Osteoblast (primary cell): ENCODE measurements around the gene STARD7. TPM values are rescaled to one million over a fixed set of nuclear protein-coding genes. Genes with fewer than 3 reads are reported as not detected.

Experiments
- DNase-seq: peaks from one replicate; pipeline ENCODE4 v3.0.0; 2011; ENCODE audit warnings: low spot score, mixed read lengths; ENCODE audit not compliant: insufficient read length; ENCODE audit errors: missing footprints
- H2AFZ ChIP-seq: 2 replicates; pipeline ENCODE4 v1.6.0; 2011; ENCODE audit warnings: mild to moderate bottlenecking, low read length
- H3K27ac ChIP-seq: 2 replicates; pipeline ENCODE4 v1.5.1; 2011; ENCODE audit warnings: mild to moderate bottlenecking, low read depth, low read length, moderate library complexity
- H3K27me3 ChIP-seq: 2 replicates; pipeline ENCODE4 v1.6.0; 2012; ENCODE audit warnings: mild to moderate bottlenecking, control low read depth, inconsistent platforms, low read length, moderate library complexity; ENCODE audit not compliant: insufficient read depth
- H3K36me3 ChIP-seq: 2 replicates; pipeline ENCODE4 v1.5.1; 2011; ENCODE audit warnings: mild to moderate bottlenecking, low read length, control low read depth, moderate library complexity; ENCODE audit not compliant: insufficient read depth
- H3K4me1 ChIP-seq: 2 replicates; pipeline ENCODE4 v1.5.1; 2011; ENCODE audit warnings: mild to moderate bottlenecking, low read length, control low read depth, moderate library complexity; ENCODE audit not compliant: insufficient read depth
- H3K4me2 ChIP-seq: 2 replicates; pipeline ENCODE4 v1.6.0; 2011; ENCODE audit warnings: mild to moderate bottlenecking, low read length; ENCODE audit not compliant: insufficient read depth
- H3K4me3 ChIP-seq: fragments of 200-600 bp; sonication (generic); 3 replicates; pipeline ENCODE4 v1.5.1; 2012; ENCODE audit warnings: mild to moderate bottlenecking, low read length, inconsistent platforms; ENCODE audit not compliant: insufficient read depth
- H3K79me2 ChIP-seq: 2 replicates; pipeline ENCODE4 v1.6.0; 2012; ENCODE audit warnings: mild to moderate bottlenecking, low read length, control low read depth, inconsistent platforms; ENCODE audit not compliant: insufficient read depth
- H3K9me3 ChIP-seq: 2 replicates; pipeline ENCODE4 v1.5.1; 2011; ENCODE audit warnings: low read depth, low read length, control low read depth
- H4K20me1 ChIP-seq: 2 replicates; pipeline ENCODE4 v1.6.0; 2012; ENCODE audit warnings: mild to moderate bottlenecking, low read length, control low read depth; ENCODE audit not compliant: insufficient read depth
- CTCF ChIP-seq: IDR thresholded peaks from 2 replicates; pipeline ENCODE4 v1.5.1; 2011; ENCODE audit warnings: mild to moderate bottlenecking, low read depth, low read length, moderate library complexity; ENCODE audit errors: extremely low read depth
- total RNA-seq: library from RNA; depleted of rRNA; stranded (reverse); fragments of >200 nt; gene quantifications from 2 replicates; pipeline ENCODE4 v1.2.3, GENCODE V29; 2012

The STARD7 gene
- total RNA-seq, 1 donor, result 163 TPM

GRCh38 chr2:96157649-96158553, 50.7 kb downstream of the STARD7 start:
- Histone ChIP-seq H2AFZ (no peak overlapping the region), H3K36me3 (no peaks in the 10 kb centered on the region), H3K9me3 (no peaks in the 10 kb centered on the region), H3K4me2 (no peak overlapping the region), H3K27ac (no peak overlapping the region), H4K20me1 (no peaks in the 10 kb centered on the region), H3K4me1 (no peaks in the 10 kb centered on the region), H3K79me2 (no peaks in the 10 kb centered on the region), H3K4me3 (no peak overlapping the region), H3K27me3 (peaks cover 2% of the 10 kb centered on the region)
- peak; percentile 79 for DNase-seq
- TF ChIP-seq CTCF, result no peak

DNA sequence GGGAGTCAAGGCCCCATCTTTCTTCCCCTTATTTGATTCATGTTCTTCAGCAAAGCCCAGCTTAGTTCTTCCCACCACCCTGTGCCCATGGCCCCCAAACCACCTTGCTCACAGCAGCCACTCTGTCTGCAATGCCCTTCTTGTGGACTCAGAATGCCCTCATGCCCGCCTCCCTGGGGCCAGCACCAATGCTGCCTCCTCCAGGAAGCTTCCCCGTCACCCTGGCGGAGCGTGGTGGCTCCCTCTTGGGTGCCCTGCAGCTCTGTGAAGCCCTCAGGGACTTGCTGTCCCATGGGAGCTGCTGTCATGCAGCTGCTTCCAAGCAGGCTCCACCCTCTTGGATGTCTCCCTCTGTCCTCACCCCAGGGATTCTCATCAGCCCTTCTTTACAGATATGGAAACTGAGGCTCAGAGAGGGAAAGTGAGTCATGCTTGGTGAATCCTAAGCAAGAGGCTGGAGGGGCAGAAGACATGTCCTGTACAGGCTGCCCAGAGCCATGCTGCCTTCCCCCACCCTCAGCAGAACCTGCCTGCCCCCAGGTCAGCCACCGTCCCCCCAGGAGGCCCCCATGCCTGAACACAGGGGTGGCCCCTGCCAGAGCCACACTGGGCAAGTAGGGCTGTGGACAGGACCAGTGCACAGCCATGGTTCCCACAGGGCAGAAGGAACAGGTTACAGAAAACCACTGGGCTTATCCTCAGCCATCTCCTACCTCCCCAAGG, 51.5 kb downstream of the STARD7 start:
- Histone ChIP-seq H3K4me2 (no peak overlapping the region), H2AFZ (no peak overlapping the region), H3K79me2 (no peaks in the 10 kb centered on the region), H3K27ac (no peak overlapping the region), H3K36me3 (no peaks in the 10 kb centered on the region), H3K27me3 (peaks cover 2% of the 10 kb centered on the region), H3K4me1 (no peaks in the 10 kb centered on the region), H3K9me3 (no peaks in the 10 kb centered on the region), H4K20me1 (no peaks in the 10 kb centered on the region), H3K4me3 (no peak overlapping the region)
- TF ChIP-seq CTCF, result no peak
- peak; percentile 82 for DNase-seq

DNA sequence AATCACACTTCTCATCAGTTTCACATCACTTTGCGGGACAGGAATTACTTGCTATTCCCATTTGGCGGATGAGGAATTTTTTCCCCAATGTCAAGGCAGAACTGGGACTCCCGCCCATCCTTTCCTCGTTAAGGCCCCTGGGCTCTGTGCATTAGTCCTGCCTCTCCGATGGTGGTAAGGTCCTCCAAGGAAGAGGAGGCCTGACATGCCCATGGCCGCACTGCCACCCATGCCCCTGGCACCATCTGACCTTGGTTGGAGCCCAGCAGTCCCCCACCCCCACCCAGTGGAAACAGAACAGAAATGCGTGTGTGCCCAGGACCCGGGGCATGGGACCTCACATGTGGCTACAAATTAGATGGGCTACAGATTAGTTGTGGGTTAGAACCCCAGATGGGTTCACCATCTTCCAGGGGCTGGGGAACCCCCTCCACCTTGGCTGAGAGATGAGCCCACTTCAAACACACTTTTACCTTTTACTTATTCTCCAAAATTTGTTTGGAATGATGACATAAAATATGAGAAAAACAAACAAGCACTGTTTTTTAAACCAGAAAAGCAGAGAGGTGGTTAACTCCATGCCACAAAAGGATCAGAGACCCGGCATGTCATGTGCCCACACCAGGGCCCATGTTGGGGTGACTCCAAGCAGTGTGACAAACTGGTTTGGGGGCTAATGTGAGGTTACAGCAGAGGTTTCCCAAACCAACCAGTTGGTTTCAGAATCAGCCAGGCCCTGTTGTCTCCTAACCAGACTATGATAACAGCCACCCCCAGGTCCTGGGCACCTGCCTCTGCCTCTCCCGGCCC, 52.4 kb downstream of the STARD7 start:
- H3K4me1 ChIP-seq, result no peaks in the 10 kb centered on the region
- no peak for TF ChIP-seq CTCF
- H3K9me3 ChIP-seq, result no peaks in the 10 kb centered on the region
- H3K36me3 ChIP-seq, result no peaks in the 10 kb centered on the region
- H4K20me1 ChIP-seq, result no peaks in the 10 kb centered on the region
- no peak overlapping the region for H2AFZ ChIP-seq
- H3K4me2 ChIP-seq, result no peak overlapping the region
- DNase-seq, result peak; percentile 58
- no peak overlapping the region for H3K27ac ChIP-seq
- peaks cover 2% of the 10 kb centered on the region for H3K27me3 ChIP-seq
- no peaks in the 10 kb centered on the region for H3K79me2 ChIP-seq
- no peak overlapping the region for H3K4me3 ChIP-seq
